Mononuclear cell (primary cell): ENCODE measurements around the gene RAB28. TPM values are rescaled to one million over a fixed set of nuclear protein-coding genes. Genes with fewer than 3 reads are reported as not detected.

Experiments
- H3K27me3 ChIP-seq: 2 replicates; pipeline ENCODE4 v1.6.0; 2011; ENCODE audit warnings: low read length, control low read depth; ENCODE audit not compliant: insufficient read depth
- H3K4me1 ChIP-seq: 2 replicates; pipeline ENCODE4 v1.5.1; 2011; ENCODE audit warnings: mild to moderate bottlenecking, low read length, control low read depth; ENCODE audit not compliant: insufficient read depth
- H3K4me3 ChIP-seq: 2 replicates; pipeline ENCODE4 v1.5.1; 2011; ENCODE audit warnings: mild to moderate bottlenecking, low read length, moderate library complexity
- H3K9me3 ChIP-seq: 2 replicates; pipeline ENCODE4 v1.5.1; 2011; ENCODE audit warnings: low read depth, mild to moderate bottlenecking, control low read depth, low read length
- total RNA-seq: library from RNA; depleted of rRNA; stranded (reverse); fragments of >200 nt; gene quantifications from one replicate; pipeline ENCODE4 v1.2.3, GENCODE V29; 2012

Gene RAB28
- total RNA-seq, 1 donor: 5.6 TPM

DNA sequence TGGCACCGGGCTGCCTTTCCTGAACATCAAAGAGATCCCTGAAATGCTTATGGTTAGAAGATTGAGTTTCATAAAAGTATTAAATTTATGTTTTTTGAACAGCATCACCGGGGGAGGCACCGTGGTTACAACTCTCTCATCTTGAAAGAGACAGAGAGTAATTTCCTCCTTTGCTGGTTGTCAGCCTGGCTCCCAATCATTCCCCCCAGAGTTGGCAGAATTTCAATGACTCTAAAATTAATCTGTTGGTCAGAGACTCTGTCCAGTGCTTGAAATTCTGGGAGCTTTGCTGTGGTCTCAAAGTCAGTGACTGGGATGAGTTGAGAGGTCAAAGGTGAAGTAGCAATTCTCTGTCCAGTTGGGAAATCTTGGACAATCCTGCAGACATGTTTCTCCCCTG is 135.9 kb downstream of the RAB28 start:
- Histone ChIP-seq H3K9me3 (no peaks in the 10 kb centered on the region), H3K4me3 (no peak overlapping the region), H3K27me3 (no peaks in the 10 kb centered on the region), H3K4me1 (no peaks in the 10 kb centered on the region)

GRCh38 chr4:13347517-13348125 is 136.5 kb downstream of the RAB28 start:
- H3K4me1 ChIP-seq: no peaks in the 10 kb centered on the region
- no peak overlapping the region for H3K4me3 ChIP-seq
- H3K27me3 ChIP-seq: no peaks in the 10 kb centered on the region
- H3K9me3 ChIP-seq: no peaks in the 10 kb centered on the region

GRCh38 chr4:13344216-13344615 is 139.9 kb downstream of the RAB28 start:
- Histone ChIP-seq H3K9me3 (no peaks in the 10 kb centered on the region), H3K4me1 (no peaks in the 10 kb centered on the region), H3K4me3 (no peak overlapping the region), H3K27me3 (no peaks in the 10 kb centered on the region)

DNA sequence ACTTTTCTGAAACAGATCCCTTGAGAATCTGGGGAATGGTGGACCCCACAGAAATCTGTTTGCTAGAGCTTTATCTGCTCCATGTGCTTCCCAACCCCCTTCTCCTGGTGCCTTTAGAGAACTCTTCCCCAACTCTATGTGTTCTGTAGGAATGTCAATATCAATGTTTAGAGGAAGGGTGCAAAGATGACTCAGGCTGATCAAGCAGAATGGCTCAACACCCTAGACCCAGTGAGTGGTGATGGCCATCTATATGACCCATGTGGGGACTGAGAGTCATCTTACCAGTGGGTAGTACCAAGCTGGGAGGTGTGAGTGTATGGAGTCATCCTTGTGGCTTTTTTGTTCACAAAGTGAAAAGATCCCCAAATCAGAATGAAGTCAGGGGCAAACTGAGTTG is 143.5 kb downstream of the RAB28 start:
- no peaks in the 10 kb centered on the region for H3K27me3 ChIP-seq
- no peaks in the 10 kb centered on the region for H3K4me1 ChIP-seq
- H3K9me3 ChIP-seq: no peaks in the 10 kb centered on the region
- H3K4me3 ChIP-seq: no peak overlapping the region

DNA sequence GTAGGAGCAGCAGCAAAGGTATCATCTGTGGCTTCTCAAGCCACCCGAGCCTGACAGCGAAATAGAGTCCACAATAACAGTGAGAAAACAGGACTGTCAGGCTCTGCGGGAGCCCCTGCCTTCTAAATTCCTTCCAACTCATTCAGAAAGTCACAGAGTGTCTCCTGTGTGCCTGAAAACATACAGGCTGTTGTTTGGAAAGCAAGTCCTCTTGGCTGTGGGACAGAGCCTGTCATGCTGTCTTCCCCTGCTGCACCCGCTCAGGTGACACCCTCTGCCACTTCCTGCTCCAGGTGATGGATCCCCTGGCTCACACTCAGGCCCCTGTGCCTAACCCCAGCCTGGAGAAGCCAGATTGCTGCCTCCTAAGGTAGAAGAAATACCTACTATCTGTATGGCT is 152.3 kb downstream of the RAB28 start:
- H3K9me3 ChIP-seq: no peaks in the 10 kb centered on the region
- no peaks in the 10 kb centered on the region for H3K4me1 ChIP-seq
- H3K4me3 ChIP-seq: no peak overlapping the region
- no peaks in the 10 kb centered on the region for H3K27me3 ChIP-seq

- Histone ChIP-seq H3K9me3 (no peaks in the 10 kb centered on the region), H3K4me3 (no peak overlapping the region), H3K4me1 (no peaks in the 10 kb centered on the region), H3K27me3 (no peaks in the 10 kb centered on the region)
These were observed 154.2 kb downstream of the RAB28 start for GRCh38 chr4:13329963-13330362.

GRCh38 chr4:13329340-13329850 is 154.7 kb downstream of the RAB28 start:
- Histone ChIP-seq H3K27me3 (no peaks in the 10 kb centered on the region), H3K4me3 (no peak overlapping the region), H3K9me3 (no peaks in the 10 kb centered on the region), H3K4me1 (no peaks in the 10 kb centered on the region)

- no peaks in the 10 kb centered on the region for H3K27me3 ChIP-seq
- H3K4me1 ChIP-seq: no peaks in the 10 kb centered on the region
- H3K9me3 ChIP-seq: no peaks in the 10 kb centered on the region
- no peak overlapping the region for H3K4me3 ChIP-seq
These were observed 155.5 kb downstream of the RAB28 start for GRCh38 chr4:13328591-13328990.

- H3K4me3 ChIP-seq: no peak overlapping the region
- no peaks in the 10 kb centered on the region for H3K4me1 ChIP-seq
- H3K27me3 ChIP-seq: no peaks in the 10 kb centered on the region
- H3K9me3 ChIP-seq: peaks cover under 1% of the 10 kb centered on the region
These were observed 156.1 kb downstream of the RAB28 start for GRCh38 chr4:13327991-13328390.

- H3K9me3 ChIP-seq: peaks cover 7% of the 10 kb centered on the region
- no peak overlapping the region for H3K4me3 ChIP-seq
- H3K27me3 ChIP-seq: no peaks in the 10 kb centered on the region
- no peaks in the 10 kb centered on the region for H3K4me1 ChIP-seq
These were observed 158.4 kb downstream of the RAB28 start for GRCh38 chr4:13325744-13326143.

GRCh38 chr4:13323921-13324320 is 160.2 kb downstream of the RAB28 start:
- no peak overlapping the region for H3K4me3 ChIP-seq
- H3K27me3 ChIP-seq: no peaks in the 10 kb centered on the region
- peaks cover 7% of the 10 kb centered on the region for H3K9me3 ChIP-seq
- H3K4me1 ChIP-seq: no peaks in the 10 kb centered on the region

GRCh38 chr4:13322681-13323101 is 161.4 kb downstream of the RAB28 start:
- H3K4me1 ChIP-seq: no peaks in the 10 kb centered on the region

More at GRCh38 chr4:13322681-13323101, 161.4 kb downstream of the RAB28 start:
- Histone ChIP-seq H3K27me3 (no peaks in the 10 kb centered on the region), H3K4me3 (no peak overlapping the region), H3K9me3 (peaks cover 7% of the 10 kb centered on the region)

Other genes starting within 250 kb of the RAB28 start
- gene NKX3-2, start 60.2 kb upstream of the RAB28 start, total RNA-seq: not detected
- 48.7 TPM for gene BOD1L1, start 143.4 kb upstream of the RAB28 start, total RNA-seq